Neuronal stem cell (in vitro differentiated cells): ENCODE results near the gene TBC1D16.

ENCODE experiments used
- DNase-seq: peaks from one replicate; pipeline ENCODE4 v3.0.0-alpha.2; 2013; ENCODE audit warnings: low spot score
- H2AFZ ChIP-seq: one replicate; pipeline ENCODE4 v1.6.1; 2013; ENCODE audit warnings: mild to moderate bottlenecking, low read length, inconsistent platforms
- H2AK5ac ChIP-seq: 2 replicates; pipeline ENCODE4 v1.6.1; 2013; ENCODE audit warnings: low read depth, mild to moderate bottlenecking, inconsistent platforms, low read length, moderate library complexity, mixed read lengths
- H2BK120ac ChIP-seq: 2 replicates; pipeline ENCODE4 v1.6.1; 2013; ENCODE audit warnings: low read depth, mild to moderate bottlenecking, inconsistent platforms, low read length, moderate library complexity, mixed read lengths
- H2BK12ac ChIP-seq: one replicate; pipeline ENCODE4 v1.6.1; 2013; ENCODE audit warnings: low read length, inconsistent platforms
- H2BK15ac ChIP-seq: 2 replicates; pipeline ENCODE4 v1.6.1; 2013; ENCODE audit warnings: mild to moderate bottlenecking, low read length, inconsistent platforms, mixed read lengths
- H2BK5ac ChIP-seq: one replicate; pipeline ENCODE4 v1.6.1; 2013; ENCODE audit warnings: inconsistent platforms, mild to moderate bottlenecking, low read length, moderate library complexity
- H3K14ac ChIP-seq: one replicate; pipeline ENCODE4 v1.6.1; 2013; ENCODE audit warnings: low read length, inconsistent platforms
- H3K18ac ChIP-seq: 2 replicates; pipeline ENCODE4 v1.6.1; 2013; ENCODE audit warnings: low read length, inconsistent platforms
- H3K23ac ChIP-seq: 2 replicates; pipeline ENCODE4 v1.6.1; 2013; ENCODE audit warnings: low read depth, mild to moderate bottlenecking, mixed read lengths, low read length, inconsistent platforms; ENCODE audit not compliant: poor library complexity
- H3K27ac ChIP-seq: replicated peaks from 3 replicates; pipeline ENCODE4 v1.5.1; 2013; ENCODE audit warnings: low read length, inconsistent platforms
- H3K27me3 ChIP-seq, 3 experiments: 2 replicates each; pipeline ENCODE4 v1.6.1; 2013; ENCODE audit warnings: low read length in 3 of 3, mild to moderate bottlenecking in 2 of 3, inconsistent platforms in 1 of 3, low read depth in 1 of 3, mixed read lengths in 1 of 3, moderate library complexity in 1 of 3; ENCODE audit not compliant: control insufficient read depth in 3 of 3, insufficient read depth in 3 of 3
- H3K36me3 ChIP-seq, 2 donors: replicated peaks in 1 of 2; 2 replicates each; pipeline ENCODE4 v1.6.1; 2013; ENCODE audit warnings: low read length in 2 of 2; ENCODE audit not compliant: control insufficient read depth in 2 of 2, insufficient read depth in 2 of 2
- H3K4ac ChIP-seq: 2 replicates; pipeline ENCODE4 v1.6.1; 2013; ENCODE audit warnings: inconsistent platforms, mild to moderate bottlenecking, low read length, moderate library complexity
- H3K4me1 ChIP-seq, 2 donors: 1 replicate in 1 of 2; 2 replicates in 1 of 2; pipeline ENCODE4 v1.6.1; 2013; ENCODE audit warnings: low read length in 2 of 2, low read depth in 1 of 2; ENCODE audit not compliant: control insufficient read depth in 2 of 2, insufficient read depth in 1 of 2
- H3K4me2 ChIP-seq: one replicate; pipeline ENCODE4 v1.6.1; 2013; ENCODE audit warnings: mild to moderate bottlenecking, low read length, inconsistent platforms; ENCODE audit not compliant: insufficient read depth, poor library complexity, severe bottlenecking
- H3K4me3 ChIP-seq, 2 donors: 2 replicates each; pipeline ENCODE4 v1.5.1; 2013; ENCODE audit warnings: low read length in 2 of 2, mild to moderate bottlenecking in 2 of 2, inconsistent platforms in 1 of 2, moderate library complexity in 1 of 2
- H3K79me1 ChIP-seq: one replicate; pipeline ENCODE4 v1.6.1; 2013; ENCODE audit warnings: low read depth, mild to moderate bottlenecking, inconsistent platforms, low read length, moderate library complexity
- H3K9ac ChIP-seq: one replicate; pipeline ENCODE4 v1.6.1; 2013; ENCODE audit warnings: mild to moderate bottlenecking, low read depth, low read length, inconsistent platforms; ENCODE audit not compliant: poor library complexity
- H3K9me3 ChIP-seq, 2 donors: replicated peaks in 1 of 2; 2 replicates each; pipeline versions ENCODE3 to v1.6.1; 2013; ENCODE audit warnings: low read length in 2 of 2, mild to moderate bottlenecking in 2 of 2, inconsistent platforms in 1 of 2, low read depth in 1 of 2, mixed read lengths in 1 of 2, moderate library complexity in 1 of 2; ENCODE audit not compliant: control insufficient read depth in 2 of 2, insufficient read depth in 1 of 2
- H4K8ac ChIP-seq: one replicate; pipeline ENCODE4 v1.6.1; 2013; ENCODE audit warnings: low read depth, mild to moderate bottlenecking, inconsistent platforms, low read length, moderate library complexity
- H4K91ac ChIP-seq: one replicate; pipeline ENCODE4 v1.6.1; 2013; ENCODE audit warnings: low read length, low read depth, mild to moderate bottlenecking, inconsistent platforms; ENCODE audit not compliant: poor library complexity
- WGBS, 2 donors: extraction: QIAGEN DNeasy Blood & Tissue Kit; methylation state at CpG; one replicate each; pipeline ENCODE4 v1.1.7; 2013; ENCODE audit warnings: missing lambda C conversion rate in 2 of 2, mixed read lengths in 1 of 2; ENCODE audit not compliant: insufficient read length in 2 of 2, insufficient replicate concordance in 1 of 2; ENCODE audit errors: extremely low coverage in 2 of 2; 5-methylcytosine and 5-hydroxymethylcytosine counted together

The TBC1D16 gene

DNA sequence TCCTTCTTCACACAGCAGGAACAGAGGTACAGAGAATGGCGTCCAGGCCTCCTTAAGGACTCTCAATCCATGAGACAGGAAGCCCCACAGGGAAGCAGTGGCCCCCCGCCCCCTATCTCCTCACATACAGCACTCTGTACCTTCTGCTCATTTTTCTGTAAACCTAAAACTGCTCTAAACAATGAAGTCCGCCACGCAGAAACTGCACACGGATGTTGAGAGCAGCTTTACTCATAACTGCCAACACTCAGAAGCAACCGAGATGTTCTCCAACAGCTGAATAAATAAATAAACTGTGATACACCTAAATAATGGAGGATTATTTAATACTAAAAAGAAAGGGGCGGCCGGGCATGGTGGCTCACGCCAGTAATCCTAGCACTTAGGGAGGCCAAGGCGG, 9.9 kb downstream of the TBC1D16 start:
- Histone ChIP-seq H3K27ac (no peak overlapping the region), H3K9ac (no peak overlapping the region), H4K8ac (no peak overlapping the region), H3K4ac (no peak overlapping the region), H3K18ac (no peak overlapping the region), H3K27me3 (peaks cover 0 to 6% (median 0%) of the 10 kb centered on the region in 3 experiments), H2BK5ac (no peak overlapping the region), H3K36me3 (peaks cover 7 to 47% of the 10 kb centered on the region in 2 donors), H3K4me2 (no peak overlapping the region), H3K23ac (no peak overlapping the region), H4K91ac (no peak overlapping the region), H2BK15ac (no peak overlapping the region), H2AK5ac (no peak overlapping the region), H2AFZ (no peak overlapping the region), H3K79me1 (peaks cover 29% of the 10 kb centered on the region), H3K4me3 (no peak overlapping the region), H3K4me1 (peaks cover 0 to 14% of the 10 kb centered on the region in 2 donors), H2BK12ac (no peak overlapping the region), H2BK120ac (no peak overlapping the region), H3K14ac (no peak overlapping the region), H3K9me3 (peaks cover 9 to 15% of the 10 kb centered on the region in 2 donors)
- no peak for DNase-seq
- whole genome bisulfite sequencing, 2 donors: no CpG with 5 or more reads among the region's 10 CpGs

DNA sequence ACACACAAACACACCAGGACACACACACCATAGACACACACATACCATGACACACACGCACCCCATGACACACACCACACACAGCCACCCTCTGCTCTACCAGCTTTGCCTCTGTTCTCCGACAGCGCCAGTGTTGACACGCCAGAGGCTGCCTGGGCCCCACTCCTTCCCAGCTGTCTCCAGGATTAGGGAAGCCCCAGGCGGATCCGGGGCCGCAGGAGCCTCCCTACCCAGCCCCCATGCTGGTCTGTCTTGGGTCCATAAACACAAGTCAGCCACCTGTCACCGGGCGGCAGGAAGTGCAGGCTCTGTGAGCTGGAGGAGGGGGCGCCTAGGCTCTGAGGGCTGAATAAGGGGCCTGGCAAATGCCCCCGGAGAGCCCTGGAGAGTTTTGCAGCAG, 10.5 kb downstream of the TBC1D16 start:
- Histone ChIP-seq H3K9ac (no peak overlapping the region), H3K27me3 (peaks cover 0 to 6% (median 0%) of the 10 kb centered on the region in 3 experiments), H2BK120ac (no peak overlapping the region), H3K23ac (no peak overlapping the region), H3K79me1 (peaks cover 28% of the 10 kb centered on the region), H3K18ac (peak overlapping the region; percentile 9), H4K91ac (no peak overlapping the region), H3K14ac (no peak overlapping the region), H4K8ac (no peak overlapping the region), H3K4ac (no peak overlapping the region), H2BK15ac (no peak overlapping the region), H3K9me3 (peaks cover 9% of the 10 kb centered on the region in 2 donors), H3K4me3 (no peak overlapping the region), H3K36me3 (peaks cover 7 to 41% of the 10 kb centered on the region in 2 donors), H2BK12ac (no peak overlapping the region), H3K4me2 (peak overlapping the region; percentile 15), H3K27ac (no peak overlapping the region), H3K4me1 (peaks cover 0 to 14% of the 10 kb centered on the region in 2 donors), H2AK5ac (no peak overlapping the region), H2BK5ac (no peak overlapping the region), H2AFZ (no peak overlapping the region)
- DNase-seq: no peak
- WGBS, 2 donors: no CpG with 5 or more reads among the region's 11 CpGs

DNA sequence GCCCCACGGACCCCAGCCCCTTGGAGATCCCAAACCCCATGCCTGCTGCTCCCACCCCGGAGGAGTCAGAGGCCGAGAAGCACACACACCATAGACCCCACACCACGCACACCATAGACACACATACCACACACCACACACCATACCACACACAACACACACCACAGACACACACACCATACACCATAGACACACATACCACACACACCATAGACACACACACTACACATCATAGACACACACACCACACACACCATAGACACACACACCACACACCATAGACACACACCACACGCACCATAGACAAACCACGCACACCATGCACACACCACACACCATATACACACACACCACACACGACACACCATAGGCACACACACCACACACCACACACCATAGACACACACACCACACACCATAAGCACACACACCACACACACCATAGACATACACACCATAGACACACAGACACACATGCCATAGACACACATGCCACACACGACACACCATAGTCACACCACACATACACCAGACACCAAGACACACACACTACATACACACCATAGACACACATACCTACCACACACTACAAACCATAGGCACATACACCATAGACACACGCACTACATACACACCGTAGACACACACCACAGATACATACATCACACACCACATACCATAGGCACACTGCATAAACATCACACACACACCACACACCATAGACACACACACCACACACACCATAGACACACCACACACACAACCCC, 11.3 kb downstream of the TBC1D16 start:
- Histone ChIP-seq H2BK5ac (peak overlapping the region; percentile 53), H3K4me2 (no peak overlapping the region), H3K4me1 (peaks cover 0 to 12% of the 10 kb centered on the region in 2 donors), H2AK5ac (no peak overlapping the region), H3K4ac (peak overlapping the region; percentile 53), H3K27ac (no peak overlapping the region), H4K91ac (peak overlapping the region; percentile 93), H2AFZ (no peak overlapping the region), H3K9me3 (peaks cover 2 to 9% of the 10 kb centered on the region in 2 donors), H3K4me3 (peak overlapping the region in 1 of 2 donors; percentile 71), H3K18ac (no peak overlapping the region), H2BK12ac (peak overlapping the region; percentile 3), H2BK120ac (no peak overlapping the region), H3K23ac (peak overlapping the region; percentile 82), H3K14ac (peak overlapping the region; percentile 92), H2BK15ac (no peak overlapping the region), H4K8ac (peak overlapping the region; percentile 83), H3K79me1 (peaks cover 27% of the 10 kb centered on the region), H3K36me3 (peaks cover 7 to 37% of the 10 kb centered on the region in 2 donors), H3K9ac (peak overlapping the region; percentile 82), H3K27me3 (peaks cover 0 to 6% (median 0%) of the 10 kb centered on the region in 3 experiments)
- no peak for DNase-seq
- no CpG with 5 or more reads among the region's 10 CpGs for WGBS, 2 donors

DNA sequence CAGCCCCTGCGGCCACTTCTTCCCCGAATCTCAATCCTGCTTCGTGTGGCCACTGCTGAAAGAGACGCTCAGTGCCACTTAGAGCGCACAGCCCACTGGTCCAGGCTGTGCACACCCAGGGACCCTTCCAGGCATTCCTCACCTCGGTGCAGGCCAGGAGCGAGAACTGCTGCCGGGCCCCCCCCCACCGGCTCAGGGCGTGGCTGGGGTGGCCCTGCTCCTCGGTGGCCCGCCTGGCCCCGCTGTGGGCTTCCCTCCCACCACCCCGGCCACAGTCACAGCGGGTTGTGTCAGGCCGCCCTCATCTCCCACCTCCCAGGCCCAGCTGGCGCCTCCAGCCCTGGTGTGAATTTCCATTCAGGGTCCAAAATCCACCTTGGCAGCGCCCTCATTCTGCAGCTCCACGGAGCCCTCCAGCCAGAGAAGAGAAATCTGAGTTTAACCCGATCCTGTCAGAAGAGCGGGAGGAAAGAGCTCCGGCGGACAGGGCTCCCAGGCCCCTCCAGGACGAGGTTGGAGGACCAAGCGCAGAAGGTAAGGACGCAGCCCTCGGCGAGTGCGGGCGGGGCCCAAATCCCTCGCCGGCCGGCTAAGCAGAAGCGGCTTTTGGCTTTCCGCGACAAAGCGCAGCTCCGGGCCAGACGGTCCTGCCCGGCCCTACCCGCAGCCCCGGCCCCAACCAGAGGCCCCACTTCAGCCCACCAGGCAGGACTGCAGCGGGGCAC, 12.0 kb downstream of the TBC1D16 start:
- Histone ChIP-seq H3K18ac (peak overlapping the region; percentile 38), H3K27ac (no peak overlapping the region), H3K4me3 (no peak overlapping the region), H4K91ac (no peak overlapping the region), H2AFZ (no peak overlapping the region), H2BK12ac (no peak overlapping the region), H3K27me3 (peaks cover 0 to 6% (median 0%) of the 10 kb centered on the region in 3 experiments), H3K4me2 (peak overlapping the region; percentile 11), H3K14ac (peak overlapping the region; percentile 56), H3K9me3 (peaks cover 0 to 9% of the 10 kb centered on the region in 2 donors), H3K36me3 (peaks cover 7 to 30% of the 10 kb centered on the region in 2 donors), H3K23ac (peak overlapping the region; percentile 82), H3K4me1 (peaks cover 0 to 11% of the 10 kb centered on the region in 2 donors), H4K8ac (no peak overlapping the region), H2BK120ac (no peak overlapping the region), H2AK5ac (no peak overlapping the region), H3K9ac (no peak overlapping the region), H3K4ac (peak overlapping the region; percentile 53), H2BK5ac (peak overlapping the region; percentile 53), H2BK15ac (no peak overlapping the region), H3K79me1 (peaks cover 24% of the 10 kb centered on the region)
- no CpG with 5 or more reads among the region's 43 CpGs for WGBS, 2 donors
- DNase-seq: no peak
